GM10847 (cell line): ENCODE data around the gene RAB3GAP1.

Experiments used
- POLR2A ChIP-seq: IDR thresholded peaks from 2 replicates; pipeline ENCODE4 v1.6.1; 2011; ENCODE audit not compliant: insufficient read length; ENCODE audit errors: extremely low read depth

RAB3GAP1 gene

GRCh38 chr2:135169900-135170753 lies 118.0 kb downstream of the RAB3GAP1 start:
- no peak for TF ChIP-seq POLR2A

- TF ChIP-seq POLR2A = no peak
Observed at GRCh38 chr2:135174049-135174809, 122.1 kb downstream of the RAB3GAP1 start.

GRCh38 chr2:135174810-135175093 lies 122.7 kb downstream of the RAB3GAP1 start:
- TF ChIP-seq POLR2A = no peak

GRCh38 chr2:135175177-135175576 lies 123.1 kb downstream of the RAB3GAP1 start:
- no peak for TF ChIP-seq POLR2A

GRCh38 chr2:135179689-135180088 lies 127.6 kb downstream of the RAB3GAP1 start:
- TF ChIP-seq POLR2A = no peak

GRCh38 chr2:135182190-135182589 lies 130.1 kb downstream of the RAB3GAP1 start:
- TF ChIP-seq POLR2A = no peak

- TF ChIP-seq POLR2A = no peak
Observed at GRCh38 chr2:135182601-135183000, 130.5 kb downstream of the RAB3GAP1 start.

- no peak for TF ChIP-seq POLR2A
Observed at GRCh38 chr2:135183822-135184221, 131.7 kb downstream of the RAB3GAP1 start.

- no peak for TF ChIP-seq POLR2A
Observed at GRCh38 chr2:135186054-135186453, 134.0 kb downstream of the RAB3GAP1 start.

GRCh38 chr2:135187270-135187669 lies 135.2 kb downstream of the RAB3GAP1 start:
- no peak for TF ChIP-seq POLR2A

- TF ChIP-seq POLR2A = no peak
Observed at GRCh38 chr2:135189148-135189547, 137.1 kb downstream of the RAB3GAP1 start.

- TF ChIP-seq POLR2A = no peak
Observed at GRCh38 chr2:135190799-135191198, 138.7 kb downstream of the RAB3GAP1 start.

- TF ChIP-seq POLR2A = no peak
Observed at GRCh38 chr2:135198481-135198880, 146.4 kb downstream of the RAB3GAP1 start.

- no peak for TF ChIP-seq POLR2A
Observed at GRCh38 chr2:135202751-135203150, 150.7 kb downstream of the RAB3GAP1 start.

GRCh38 chr2:135203944-135204343 lies 151.9 kb downstream of the RAB3GAP1 start:
- no peak for TF ChIP-seq POLR2A

- no peak for TF ChIP-seq POLR2A
Observed at GRCh38 chr2:135208016-135208415, 155.9 kb downstream of the RAB3GAP1 start.
